Activated naive CD8-positive, alpha-beta T cell treated with anti-CD3 and anti-CD28 coated beads, Interleukin-2, amount 50 U/mL, for 24 hours (primary cell): ENCODE results near the gene IRS4.

Experiments used
- ATAC-seq: fragments of 150-1000 bp; cut with Tn5 transposase; one replicate; pipeline ENCODE4 v1.10.0; 2021
- DNase-seq: peaks from one replicate; pipeline ENCODE4 v3.0.0; 2021
- H3K27ac Mint-ChIP-seq: one replicate; pipeline ENCODE4 v1.8.0; 2021; ENCODE audit warnings: mild to moderate bottlenecking, mixed read lengths
- H3K27me3 Mint-ChIP-seq: one replicate; pipeline ENCODE4 v1.8.0; 2021; ENCODE audit warnings: mixed read lengths
- H3K36me3 Mint-ChIP-seq: one replicate; pipeline ENCODE4 v1.8.0; 2021; ENCODE audit warnings: low read depth, mixed read lengths
- H3K4me1 Mint-ChIP-seq: one replicate; pipeline ENCODE4 v1.8.0; 2021; ENCODE audit warnings: mixed read lengths
- H3K4me3 Mint-ChIP-seq: one replicate; pipeline ENCODE4 v1.8.0; 2021; ENCODE audit warnings: mild to moderate bottlenecking, moderate library complexity, mixed read lengths
- H3K9me3 Mint-ChIP-seq: one replicate; pipeline ENCODE4 v1.8.0; 2021; ENCODE audit warnings: mixed read lengths

Gene IRS4

DNA sequence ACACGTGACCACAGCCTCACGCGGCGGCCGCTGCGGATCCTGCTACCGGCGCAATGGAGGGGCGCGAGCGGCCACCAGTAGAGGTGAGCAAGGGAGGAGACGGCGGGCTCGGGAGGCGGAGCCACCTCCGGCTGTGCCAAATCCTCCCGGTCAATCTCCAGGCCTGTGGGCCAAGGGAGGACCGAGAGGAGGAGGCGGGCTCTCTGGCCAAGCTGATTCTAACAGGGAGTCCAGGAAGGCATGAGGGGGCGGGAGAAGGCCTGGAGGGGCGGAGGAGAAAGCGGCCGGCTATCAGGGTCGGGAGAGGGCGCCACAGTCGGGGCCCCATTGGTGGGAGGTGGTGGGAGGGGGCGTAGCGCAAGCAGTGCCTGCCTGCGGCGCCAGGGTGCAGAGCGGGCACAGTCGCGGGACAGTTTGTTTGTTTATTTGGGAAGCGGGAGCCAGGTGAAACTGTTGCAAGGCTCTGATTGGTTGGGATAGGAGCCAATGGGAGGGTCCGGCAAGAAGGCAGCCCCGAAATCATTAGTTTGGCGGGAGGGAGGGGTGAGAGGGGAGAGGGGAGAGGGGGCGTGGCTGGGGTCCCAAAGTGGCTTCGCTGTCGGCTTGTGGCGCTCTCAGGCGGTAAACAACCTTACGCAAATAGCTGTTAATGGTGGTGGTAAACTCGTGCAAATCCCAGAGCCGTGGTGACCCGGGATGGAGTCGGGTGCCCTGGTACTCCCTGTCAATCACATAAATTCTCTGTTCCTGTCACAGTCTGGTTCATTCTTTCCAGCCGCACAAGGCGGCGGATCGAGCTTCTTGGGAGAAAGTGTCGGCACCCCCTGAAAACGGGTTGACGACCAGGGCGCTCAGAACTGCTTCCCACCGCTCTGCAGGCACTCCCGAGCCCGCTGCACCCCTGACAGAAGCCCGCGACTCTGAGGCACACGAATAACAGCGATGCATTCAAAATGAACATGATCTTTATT lies at the start of gene IRS4:
Gene IRS4 (minus strand): TSS at position 55 of the 971 bp plus-strand sequence.
- no peak within 1 kb of the TSS for H3K4me3 Mint-ChIP-seq
- H3K4me1 Mint-ChIP-seq, result peaks cover 2% of the 10 kb centered on the region
- no peaks in the 10 kb centered on the region for H3K36me3 Mint-ChIP-seq
- ATAC-seq (no peak), DNase-seq (no peak)
- no peaks in the 10 kb centered on the region for H3K9me3 Mint-ChIP-seq
- peaks cover 26% of the 10 kb centered on the region for H3K27me3 Mint-ChIP-seq
- no peak within 1 kb of the TSS for H3K27ac Mint-ChIP-seq

DNA sequence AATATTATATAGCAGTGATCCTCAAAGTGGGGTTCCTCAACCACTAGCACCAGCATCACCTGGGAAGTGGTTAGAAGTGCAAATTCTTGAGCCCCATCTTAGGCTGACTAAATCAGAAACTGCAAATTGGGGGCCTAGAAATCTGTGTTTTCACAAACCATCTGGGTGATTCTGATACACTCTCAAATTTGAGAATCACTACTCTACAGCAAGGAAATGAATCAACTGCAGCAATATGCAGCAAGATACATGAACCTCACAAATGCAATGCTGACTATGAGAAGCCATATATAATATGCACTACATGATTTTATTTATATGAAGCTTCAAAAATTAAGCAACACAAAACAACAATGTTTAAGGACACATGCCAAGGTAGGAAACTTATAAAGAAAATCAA lies 36.2 kb upstream of the IRS4 start:
- Mint-ChIP-seq H3K4me1 (no peaks in the 10 kb centered on the region), H3K9me3 (no peaks in the 10 kb centered on the region), H3K27ac (no peak overlapping the region), H3K27me3 (no peaks in the 10 kb centered on the region), H3K4me3 (no peak overlapping the region), H3K36me3 (no peaks in the 10 kb centered on the region)
- no peak for ATAC-seq
- DNase-seq, result no peak

DNA sequence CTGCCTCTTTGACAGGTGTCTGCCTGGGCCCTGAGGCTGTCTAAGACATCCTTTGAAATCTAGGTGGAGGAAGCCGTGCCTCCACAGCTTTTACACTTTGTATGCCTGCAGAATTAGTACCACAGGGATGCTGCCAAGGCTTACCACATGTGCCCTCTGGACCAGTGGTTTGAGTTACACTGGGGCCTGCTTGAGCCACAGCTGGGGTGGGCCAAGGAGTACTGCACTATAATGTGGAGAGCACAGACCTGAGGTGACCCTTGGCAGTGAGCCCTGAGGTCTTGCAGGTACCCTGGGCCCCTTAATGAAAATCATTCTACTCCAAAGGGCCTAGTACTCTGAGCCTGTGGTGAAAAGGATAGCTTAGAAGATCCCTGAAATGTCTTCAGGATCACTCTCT lies 27.2 kb upstream of the IRS4 start:
- Mint-ChIP-seq H3K9me3 (no peaks in the 10 kb centered on the region), H3K27ac (no peak overlapping the region), H3K4me1 (no peaks in the 10 kb centered on the region), H3K27me3 (no peaks in the 10 kb centered on the region), H3K4me3 (no peak overlapping the region), H3K36me3 (no peaks in the 10 kb centered on the region)
- ATAC-seq (no peak), DNase-seq (no peak)

DNA sequence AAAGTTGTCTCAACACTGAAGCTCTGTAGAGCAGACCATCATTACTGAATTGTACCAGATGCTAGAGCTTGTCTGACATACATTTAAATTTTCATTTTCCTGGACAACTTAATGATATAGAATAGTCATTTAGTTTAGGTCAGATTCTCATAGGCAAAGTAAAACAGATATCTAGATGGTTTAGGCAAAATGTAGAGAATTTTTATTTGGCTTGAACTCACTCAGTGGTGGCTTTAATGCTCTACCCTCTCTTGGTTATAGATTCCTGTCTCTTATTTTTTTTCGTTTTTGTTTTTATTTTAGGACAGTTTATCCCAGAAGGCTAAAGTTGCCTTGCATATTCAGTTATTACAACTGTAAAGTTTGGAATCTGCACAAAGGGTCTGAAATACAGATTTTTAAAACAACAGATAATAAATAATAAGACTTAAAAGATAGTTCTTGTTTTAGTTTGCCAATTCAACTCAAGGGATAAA lies 4.0 kb upstream of the IRS4 start:
- Mint-ChIP-seq H3K4me1 (peaks cover under 1% of the 10 kb centered on the region), H3K4me3 (no peak overlapping the region), H3K36me3 (no peaks in the 10 kb centered on the region), H3K9me3 (no peaks in the 10 kb centered on the region), H3K27ac (no peak overlapping the region), H3K27me3 (peaks cover 12% of the 10 kb centered on the region)
- DNase-seq (no peak), ATAC-seq (no peak)

DNA sequence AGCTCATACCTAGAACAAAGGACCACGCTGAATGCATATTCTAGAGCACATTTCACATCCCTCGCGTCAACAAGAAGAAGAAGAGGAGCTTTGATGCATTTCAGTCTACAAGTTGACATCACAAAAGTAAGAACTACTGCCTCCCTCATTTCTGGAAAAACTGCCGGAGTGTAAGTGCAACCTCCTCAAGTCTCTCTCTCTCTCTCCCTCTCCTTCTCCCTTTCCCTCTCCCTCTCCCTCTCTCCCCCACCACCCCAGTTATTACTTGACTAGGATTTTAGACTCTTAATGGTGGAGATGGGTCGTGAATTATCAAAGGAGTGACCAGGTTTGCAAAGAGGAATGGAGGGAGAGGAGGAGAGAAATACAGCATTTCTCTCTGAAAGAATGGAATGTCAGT lies 1.4 kb upstream of the IRS4 start:
- Mint-ChIP-seq H3K27me3 (peaks cover 22% of the 10 kb centered on the region), H3K27ac (no peak overlapping the region), H3K4me3 (no peak overlapping the region), H3K36me3 (no peaks in the 10 kb centered on the region), H3K9me3 (no peaks in the 10 kb centered on the region), H3K4me1 (peaks cover 2% of the 10 kb centered on the region)
- ATAC-seq, result no peak
- no peak for DNase-seq

DNA sequence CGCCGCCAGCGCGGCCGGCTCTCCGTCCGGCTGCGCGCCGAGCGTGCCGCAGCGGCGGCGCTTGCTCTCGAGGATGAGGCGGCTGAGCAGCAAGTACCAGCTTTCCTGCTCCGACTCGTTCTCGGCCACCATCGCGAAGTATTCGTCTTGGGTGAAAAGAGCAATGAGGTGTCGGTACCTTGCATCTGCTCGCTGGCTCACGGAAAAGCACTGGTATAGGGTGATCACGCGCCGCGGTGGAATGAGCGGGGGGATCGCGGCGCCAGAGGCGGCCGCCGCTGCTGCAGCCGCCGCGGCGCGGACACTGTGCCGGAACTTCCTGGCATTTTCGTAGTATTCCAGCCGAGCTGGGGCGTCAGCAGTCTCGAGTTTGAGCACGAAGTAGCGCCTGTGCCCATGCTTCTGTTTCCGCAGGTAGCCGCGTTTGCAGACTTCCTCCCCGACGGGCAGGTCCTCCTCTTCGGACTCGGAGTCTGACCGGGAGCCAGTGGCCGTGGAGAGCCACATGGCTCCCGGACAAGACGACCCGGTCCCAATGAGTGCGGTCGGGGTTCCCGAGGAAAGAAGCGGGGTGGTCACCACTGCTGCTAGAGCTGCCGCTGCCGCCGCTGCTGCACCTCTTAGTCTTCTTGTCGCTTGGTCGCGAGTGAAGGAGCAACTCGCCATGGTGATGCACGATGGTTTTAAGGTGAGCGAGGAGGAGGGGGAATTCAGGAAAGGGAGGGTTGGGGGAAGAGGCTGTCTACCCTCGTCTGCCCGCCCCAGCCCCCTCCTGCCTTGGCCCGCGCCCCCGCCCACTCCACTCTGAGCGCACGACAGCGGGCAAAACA lies 469 bp downstream of the IRS4 start:
- no peaks in the 10 kb centered on the region for H3K36me3 Mint-ChIP-seq
- no peak overlapping the region for H3K27ac Mint-ChIP-seq
- H3K4me3 Mint-ChIP-seq, result no peak overlapping the region
- H3K27me3 Mint-ChIP-seq, result peaks cover 27% of the 10 kb centered on the region
- no peaks in the 10 kb centered on the region for H3K9me3 Mint-ChIP-seq
- peaks cover 2% of the 10 kb centered on the region for H3K4me1 Mint-ChIP-seq
- no peak for DNase-seq
- no peak for ATAC-seq

DNA sequence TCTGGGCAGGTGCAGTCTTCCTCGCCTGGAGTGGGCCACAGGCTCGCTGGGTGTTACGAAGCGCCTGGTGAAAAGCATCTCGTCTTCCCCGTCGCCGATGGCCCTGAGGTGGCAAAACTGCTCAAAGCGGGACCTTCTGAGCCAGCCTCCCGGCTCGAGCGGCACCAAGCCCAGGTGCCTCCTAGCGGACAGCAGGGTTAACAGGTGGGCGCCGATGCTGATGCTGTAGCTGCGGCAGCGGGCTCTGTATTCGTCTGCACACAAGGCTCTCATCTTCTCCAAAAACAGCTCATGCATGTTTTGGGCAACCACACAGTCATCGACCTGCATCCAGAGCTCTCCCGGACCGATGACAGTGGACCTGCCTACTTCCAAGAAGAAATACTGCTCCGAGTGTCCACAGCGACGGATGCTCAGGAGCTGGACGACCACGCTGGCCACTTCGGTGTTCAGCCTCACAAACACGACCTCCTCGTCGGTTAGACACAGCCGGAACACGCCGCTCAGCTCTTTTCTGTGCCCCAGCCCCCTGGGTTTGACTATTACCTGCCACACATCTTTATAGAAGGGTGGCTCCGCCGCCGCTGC lies 1.2 kb downstream of the IRS4 start:
- H3K27me3 Mint-ChIP-seq, result peaks cover 27% of the 10 kb centered on the region
- DNase-seq, result no peak

DNA sequence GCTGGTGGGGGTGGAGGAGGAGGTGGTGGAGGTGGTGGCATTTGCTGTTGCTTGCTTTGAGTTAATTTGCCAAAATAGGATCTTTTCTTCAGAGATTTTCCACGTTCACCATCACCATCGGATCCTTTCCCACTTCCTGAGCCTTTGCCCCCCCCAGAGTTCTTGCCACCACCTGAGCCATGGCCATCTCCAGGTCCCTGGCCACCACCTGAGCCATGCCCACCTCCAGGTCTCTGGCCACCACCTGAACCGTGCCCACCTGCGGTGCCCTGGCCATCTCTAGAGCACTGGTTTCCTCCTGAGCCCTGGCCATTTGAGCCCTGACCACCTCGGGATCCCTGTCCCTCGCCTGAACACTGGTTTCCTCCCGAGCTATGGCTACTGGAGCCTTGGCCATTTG lies 1.9 kb downstream of the IRS4 start:
- Mint-ChIP-seq H3K4me3 (no peak overlapping the region), H3K27ac (no peak overlapping the region), H3K9me3 (no peaks in the 10 kb centered on the region), H3K27me3 (peaks cover 27% of the 10 kb centered on the region), H3K36me3 (no peaks in the 10 kb centered on the region), H3K4me1 (peaks cover 2% of the 10 kb centered on the region)
- ATAC-seq, result no peak
- no peak for DNase-seq

More for the DNA sequence above, 1.2 kb downstream of the IRS4 start:
- no peak for ATAC-seq
- Mint-ChIP-seq H3K9me3 (no peaks in the 10 kb centered on the region), H3K36me3 (no peaks in the 10 kb centered on the region), H3K4me1 (peaks cover 2% of the 10 kb centered on the region), H3K27ac (no peak overlapping the region), H3K4me3 (no peak overlapping the region)

DNA sequence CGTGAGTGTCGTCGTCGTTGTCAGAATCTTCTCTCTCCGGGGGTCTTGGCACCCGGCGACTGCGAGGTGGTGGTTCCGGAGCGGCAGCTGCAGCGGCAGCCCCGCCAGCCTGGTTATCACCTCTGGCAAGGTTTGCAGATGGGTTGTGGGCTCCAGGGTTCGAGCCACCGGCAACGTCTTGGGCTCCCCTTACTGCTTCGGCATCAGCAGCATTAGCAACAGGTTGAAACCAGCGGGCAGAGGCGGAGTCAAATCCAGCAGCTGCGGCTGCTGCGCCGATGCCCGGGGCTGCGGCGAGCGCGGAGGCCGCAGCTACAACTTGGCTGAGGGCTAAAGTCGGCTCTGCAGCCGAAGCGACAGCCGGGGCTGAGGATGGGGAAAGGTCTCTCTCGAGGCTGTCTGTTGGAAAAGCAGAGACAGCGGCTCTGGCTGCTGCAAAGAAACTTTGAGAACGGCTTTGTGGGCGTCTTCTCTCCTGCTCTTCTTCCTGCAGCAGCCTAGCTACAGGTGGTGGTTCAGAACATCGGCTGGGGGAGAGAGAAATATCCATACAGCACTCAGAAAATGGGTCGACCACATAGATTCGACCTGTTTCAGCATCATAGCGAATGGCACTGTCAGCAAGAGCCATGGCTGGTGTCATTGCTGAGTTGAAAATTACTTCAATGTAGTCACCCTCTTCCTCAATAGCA lies 3.6 kb downstream of the IRS4 start:
- Mint-ChIP-seq H3K27me3 (peaks cover 28% of the 10 kb centered on the region), H3K9me3 (no peaks in the 10 kb centered on the region), H3K4me3 (no peak overlapping the region), H3K27ac (no peak overlapping the region), H3K36me3 (no peaks in the 10 kb centered on the region), H3K4me1 (peaks cover 2% of the 10 kb centered on the region)
- ATAC-seq, result no peak
- no peak for DNase-seq

DNA sequence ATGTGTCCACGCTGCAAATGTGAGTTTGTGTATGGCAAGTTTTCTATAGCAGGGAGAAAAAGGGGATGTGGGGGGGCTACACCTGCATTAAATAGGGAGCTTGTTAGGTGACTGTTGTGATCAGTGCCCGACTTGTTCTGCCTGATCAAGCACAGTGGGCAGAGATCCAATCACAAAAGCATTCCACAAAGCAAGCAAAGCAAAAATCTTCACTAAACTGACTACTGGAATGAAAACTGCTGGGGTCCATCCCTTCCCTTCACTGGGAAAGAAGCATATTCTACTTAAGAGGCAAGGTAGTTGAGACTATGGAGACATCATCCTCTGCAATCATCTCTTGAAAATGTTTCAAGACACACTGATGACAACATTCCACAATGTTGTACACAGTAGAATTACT lies 5.2 kb downstream of the IRS4 start:
- peaks cover 2% of the 10 kb centered on the region for H3K4me1 Mint-ChIP-seq

DNA sequence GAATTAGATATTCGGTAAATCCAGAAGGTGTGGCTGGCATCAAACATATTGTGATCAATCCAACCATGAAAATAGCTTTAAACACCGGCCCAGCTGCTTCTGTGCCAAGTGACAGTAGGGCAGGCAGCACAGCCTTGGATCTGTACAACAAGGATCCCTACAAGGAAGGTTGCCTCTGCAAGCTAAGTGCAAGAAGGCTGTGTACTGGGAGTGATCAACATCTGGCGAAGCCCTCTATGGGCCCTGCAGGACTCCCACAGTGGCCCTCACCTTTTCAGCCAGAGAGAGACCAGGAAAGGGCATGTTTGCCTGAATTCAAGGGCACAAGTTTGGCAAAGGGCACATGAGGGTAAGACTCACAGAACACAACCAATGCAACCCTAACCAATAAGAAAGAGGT lies 9.6 kb downstream of the IRS4 start:
- Mint-ChIP-seq H3K27ac (no peak overlapping the region), H3K9me3 (no peaks in the 10 kb centered on the region), H3K36me3 (no peaks in the 10 kb centered on the region), H3K27me3 (peaks cover 2% of the 10 kb centered on the region), H3K4me1 (no peaks in the 10 kb centered on the region), H3K4me3 (no peak overlapping the region)
- DNase-seq, result no peak
- no peak for ATAC-seq

More for the DNA sequence above, 5.2 kb downstream of the IRS4 start:
- Mint-ChIP-seq H3K9me3 (no peaks in the 10 kb centered on the region), H3K36me3 (no peaks in the 10 kb centered on the region), H3K4me3 (no peak overlapping the region), H3K27me3 (peaks cover 21% of the 10 kb centered on the region), H3K27ac (no peak overlapping the region)
- no peak for ATAC-seq
- DNase-seq, result no peak

DNA sequence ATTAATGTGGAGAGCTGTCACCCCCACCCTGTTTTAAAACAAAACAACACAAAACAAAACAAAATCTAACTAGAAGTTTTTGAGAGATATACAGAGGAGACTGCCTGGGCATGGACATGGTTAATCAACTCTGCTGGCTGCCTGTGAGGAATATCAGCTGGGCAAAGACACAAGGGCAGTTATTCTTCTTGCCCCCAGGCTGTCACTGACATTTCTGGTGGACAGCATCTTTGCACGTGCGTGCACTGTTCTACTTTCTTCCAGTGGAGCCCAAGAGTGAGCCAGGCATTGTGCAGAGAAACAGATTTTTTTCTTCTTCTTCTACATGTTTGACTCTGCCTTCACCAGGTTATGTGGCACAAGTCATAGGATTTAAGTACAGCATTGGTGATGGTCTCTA lies 13.8 kb downstream of the IRS4 start:
- Mint-ChIP-seq H3K4me1 (no peaks in the 10 kb centered on the region), H3K27me3 (no peaks in the 10 kb centered on the region), H3K9me3 (no peaks in the 10 kb centered on the region), H3K36me3 (no peaks in the 10 kb centered on the region), H3K27ac (no peak overlapping the region), H3K4me3 (no peak overlapping the region)
- ATAC-seq (no peak), DNase-seq (no peak)

DNA sequence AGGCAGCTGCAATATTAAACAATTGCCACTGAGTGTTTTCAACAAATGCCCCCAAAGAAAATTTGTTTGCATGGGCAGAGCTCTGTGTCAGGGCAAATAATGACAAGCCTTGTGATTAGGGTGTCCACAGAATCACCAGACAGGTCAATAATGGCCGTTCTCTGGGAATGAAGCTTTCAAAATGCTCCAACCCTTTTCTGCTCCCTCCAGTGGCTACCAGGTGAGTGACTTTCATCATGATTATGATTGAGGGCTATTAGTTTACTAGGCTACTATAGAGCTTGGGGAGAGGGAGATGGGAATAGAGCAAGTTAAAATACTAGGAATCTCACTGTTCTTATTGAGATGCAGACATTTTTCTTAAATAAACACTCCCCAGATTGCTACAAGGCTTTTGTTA lies 23.5 kb downstream of the IRS4 start:
- Mint-ChIP-seq H3K4me1 (no peaks in the 10 kb centered on the region), H3K9me3 (no peaks in the 10 kb centered on the region), H3K27me3 (no peaks in the 10 kb centered on the region), H3K27ac (no peak overlapping the region), H3K36me3 (no peaks in the 10 kb centered on the region), H3K4me3 (no peak overlapping the region)
- no peak for DNase-seq
- no peak for ATAC-seq

DNA sequence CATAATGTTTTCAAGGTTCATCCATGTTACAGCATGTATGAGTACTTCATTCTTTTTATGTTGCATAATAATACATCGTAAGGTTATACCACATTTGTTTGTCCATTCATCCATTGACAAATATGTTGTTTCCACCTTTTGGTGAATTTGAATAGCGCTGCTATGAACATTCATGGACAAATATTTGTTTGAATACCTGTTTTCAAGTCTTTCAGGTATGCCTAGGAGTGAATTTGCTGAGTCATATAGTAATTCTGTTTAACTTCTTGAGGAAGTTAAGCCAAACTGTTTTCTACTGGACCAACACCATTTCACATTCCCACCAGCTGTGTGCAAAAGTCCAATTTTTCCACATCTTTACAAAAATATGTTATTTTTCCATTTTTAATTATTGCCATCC lies 31.5 kb downstream of the IRS4 start:
- Mint-ChIP-seq H3K36me3 (no peaks in the 10 kb centered on the region), H3K27ac (no peak overlapping the region), H3K27me3 (no peaks in the 10 kb centered on the region), H3K4me1 (no peaks in the 10 kb centered on the region), H3K9me3 (no peaks in the 10 kb centered on the region), H3K4me3 (no peak overlapping the region)
- DNase-seq (no peak), ATAC-seq (no peak)
